ENCODE results near the gene EMC8.

GRCh38 chr16:85753976-85754375 is 45.4 kb downstream of the EMC8 start:
- TF ChIP-seq, protein P1, sequence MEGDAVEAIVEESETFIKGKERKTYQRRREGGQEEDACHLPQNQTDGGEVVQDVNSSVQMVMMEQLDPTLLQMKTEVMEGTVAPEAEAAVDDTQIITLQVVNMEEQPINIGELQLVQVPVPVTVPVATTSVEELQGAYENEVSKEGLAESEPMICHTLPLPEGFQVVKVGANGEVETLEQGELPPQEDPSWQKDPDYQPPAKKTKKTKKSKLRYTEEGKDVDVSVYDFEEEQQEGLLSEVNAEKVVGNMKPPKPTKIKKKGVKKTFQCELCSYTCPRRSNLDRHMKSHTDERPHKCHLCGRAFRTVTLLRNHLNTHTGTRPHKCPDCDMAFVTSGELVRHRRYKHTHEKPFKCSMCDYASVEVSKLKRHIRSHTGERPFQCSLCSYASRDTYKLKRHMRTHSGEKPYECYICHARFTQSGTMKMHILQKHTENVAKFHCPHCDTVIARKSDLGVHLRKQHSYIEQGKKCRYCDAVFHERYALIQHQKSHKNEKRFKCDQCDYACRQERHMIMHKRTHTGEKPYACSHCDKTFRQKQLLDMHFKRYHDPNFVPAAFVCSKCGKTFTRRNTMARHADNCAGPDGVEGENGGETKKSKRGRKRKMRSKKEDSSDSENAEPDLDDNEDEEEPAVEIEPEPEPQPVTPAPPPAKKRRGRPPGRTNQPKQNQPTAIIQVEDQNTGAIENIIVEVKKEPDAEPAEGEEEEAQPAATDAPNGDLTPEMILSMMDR (conservative IDR thresholded peaks at IDR 0.05): no peak
- TF ChIP-seq EZH2 (IDR thresholded peaks at IDR 0.05; ENCODE audit: low read depth): no peak

All from PC-9 (cell line).